HepG2 (cell line): ENCODE data around the gene MAP3K8. TPM values are rescaled to one million over a fixed set of nuclear protein-coding genes. Genes with fewer than 3 reads are reported as not detected.

Experiments used
- ATAC-seq: fragments of 200-7000 bp; cut with Tn5 transposase; 3 replicates; pipeline ENCODE4 v1.9.1; 2020; ENCODE audit warnings: mild to moderate bottlenecking, moderate library complexity
- BruUV-seq: library from RNA; stranded (reverse); fragments of 400-500 nt; replicated peaks from 2 replicates; lab custom pipeline; 2021; lab: Mats Ljungman, UMichigan
- CTCF ChIA-PET: fragments of 300-600 bp; formaldehyde crosslinking; extraction: SDS; loops from one replicate; lab custom pipeline; 2021; ENCODE audit warnings: low total read pairs, inconsistent platforms, low intra/inter-chr PET ratio; lab: Yijun Ruan, JAX
- POLR2A ChIA-PET: fragments of 350-600 bp; sonication (Branson Sonifier 250); formaldehyde crosslinking; loops from one replicate; lab custom pipeline; 2020; ENCODE audit warnings: antibody characterized with exemption, inconsistent platforms; lab: Yijun Ruan, JAX
- DNase-seq: peaks from one replicate; pipeline ENCODE4 v3.0.0-alpha.2; 2015; ENCODE audit warnings: low spot score
- FAIRE-seq: peaks from 3 replicates; lab custom pipeline; 2011; peaks lifted over from hg19 to GRCh38; lab: Jason Lieb, UNC
- H2AFZ ChIP-seq: one replicate; pipeline ENCODE4 v1.6.1; 2011; ENCODE audit warnings: low read length, inconsistent platforms
- H3K27ac ChIP-seq: fragments of 300-600 bp; 3 replicates; pipeline ENCODE4 v1.8.0; 2011; ENCODE audit warnings: mixed run types, mild to moderate bottlenecking, mixed read lengths, low read length, inconsistent platforms; ENCODE audit not compliant: insufficient read depth; ENCODE audit errors: extremely low read length
- H3K27me3 ChIP-seq, 2 experiments: fragments of 200-600 bp in 1 of 2; 2 replicates in 1 of 2; 3 replicates in 1 of 2; pipeline versions ENCODE4 v1.6.0 to v1.8.0; 2011; ENCODE audit warnings: low read length in 2 of 2, mild to moderate bottlenecking in 2 of 2, moderate library complexity in 2 of 2, inconsistent platforms in 1 of 2; ENCODE audit not compliant: insufficient read depth in 2 of 2, control insufficient read depth in 1 of 2
- H3K36me3 ChIP-seq, 2 experiments: fragments of 200-600 bp in 1 of 2; replicated peaks in 1 of 2; 2 replicates in 1 of 2; 3 replicates in 1 of 2; pipeline versions ENCODE4 v1.5.1 to v1.8.0; 2011; ENCODE audit warnings: low read length in 2 of 2, inconsistent platforms in 1 of 2; ENCODE audit not compliant: insufficient read depth in 2 of 2, control insufficient read depth in 1 of 2
- H3K4me1 ChIP-seq: 2 replicates; pipeline ENCODE4 v1.5.1; 2012; ENCODE audit warnings: low read length, inconsistent platforms; ENCODE audit not compliant: insufficient read depth
- H3K4me2 ChIP-seq: 2 replicates; pipeline ENCODE4 v1.6.0; 2011; ENCODE audit warnings: low read depth, low read length, inconsistent platforms
- H3K4me3 ChIP-seq, 3 experiments: fragments of 200-600 bp in 1 of 3; sonication (generic), shearing (Covaris generic) in 1 of 3; replicated peaks in 1 of 3; 2 replicates each; pipeline ENCODE4 v1.5.1; 2011 to 2016; ENCODE audit warnings: low read length in 3 of 3, inconsistent platforms in 2 of 3, low read depth in 2 of 3, mild to moderate bottlenecking in 2 of 3, control low read depth in 1 of 3, mixed read lengths in 1 of 3; ENCODE audit not compliant: insufficient read depth in 1 of 3
- H3K79me2 ChIP-seq: one replicate; pipeline ENCODE4 v1.6.1; 2011; ENCODE audit warnings: low read length, inconsistent platforms; ENCODE audit not compliant: insufficient read depth
- H3K9ac ChIP-seq: 2 replicates; pipeline ENCODE4 v1.6.0; 2011; ENCODE audit warnings: mild to moderate bottlenecking, low read depth, low read length, inconsistent platforms; ENCODE audit not compliant: insufficient read depth
- H3K9me3 ChIP-seq: 2 replicates; pipeline ENCODE4 v1.5.1; 2012; ENCODE audit warnings: mild to moderate bottlenecking, low read length
- H4K20me1 ChIP-seq: 2 replicates; pipeline ENCODE4 v1.6.0; 2011; ENCODE audit warnings: inconsistent platforms, mild to moderate bottlenecking, low read length, moderate library complexity; ENCODE audit not compliant: insufficient read depth
- ADNP ChIP-seq: sonication (generic); formaldehyde crosslinking; IDR thresholded peaks from 2 replicates; pipeline ENCODE4 v1.4.0; 2020; ENCODE audit warnings: missing genetic modification reagents
- DBP ChIP-seq: sonication (generic); formaldehyde crosslinking; IDR thresholded peaks from 2 replicates; pipeline ENCODE4 v1.4.0; 2020; ENCODE audit warnings: missing genetic modification reagents; ENCODE audit errors: not compliant biosample characterization
- E2F2 ChIP-seq: sonication (generic); formaldehyde crosslinking; IDR thresholded peaks from 2 replicates; pipeline ENCODE4 v1.4.0; 2020; ENCODE audit warnings: missing genetic modification reagents, borderline replicate concordance
- GFI1 ChIP-seq: sonication (generic); formaldehyde crosslinking; IDR thresholded peaks from 2 replicates; pipeline ENCODE4 v1.5.0; 2020; ENCODE audit warnings: missing genetic modification reagents, mild to moderate bottlenecking, borderline replicate concordance
- HNRNPUL1 ChIP-seq: fragments of 200-400 bp; formaldehyde crosslinking; IDR thresholded peaks from 2 replicates; pipeline ENCODE4 v1.6.1; 2017; ENCODE audit warnings: low read depth, mild to moderate bottlenecking, low read length, moderate library complexity
- HOXA5 ChIP-seq: sonication (generic); formaldehyde crosslinking; IDR thresholded peaks from 2 replicates; pipeline ENCODE4 v1.4.0; 2020; ENCODE audit warnings: missing genetic modification reagents
- KMT2B ChIP-seq: IDR thresholded peaks from 2 replicates; pipeline ENCODE4 v1.6.1; 2016; ENCODE audit warnings: missing genetic modification reagents, missing compliant biosample characterization
- POLR2G ChIP-seq: fragments of 200-400 bp; formaldehyde crosslinking; IDR thresholded peaks from 2 replicates; pipeline ENCODE4 v1.6.1; 2018; ENCODE audit warnings: mild to moderate bottlenecking, low read depth, low read length, moderate library complexity
- PRMT3 ChIP-seq: sonication (generic); formaldehyde crosslinking; IDR thresholded peaks from 2 replicates; pipeline ENCODE4 v1.8.1; 2022; ENCODE audit warnings: low read depth, mild to moderate bottlenecking, moderate library complexity, missing genetic modification reagents, borderline replicate concordance
- RORA ChIP-seq: sonication (generic); formaldehyde crosslinking; IDR thresholded peaks from 2 replicates; pipeline ENCODE4 v1.5.0; 2020; ENCODE audit warnings: mild to moderate bottlenecking, missing genetic modification reagents, moderate library complexity
- TRAFD1 ChIP-seq: sonication (generic); formaldehyde crosslinking; IDR thresholded peaks from 2 replicates; pipeline ENCODE4 v1.5.1; 2020; ENCODE audit warnings: missing genetic modification reagents, mild to moderate bottlenecking, borderline replicate concordance
- UBTF ChIP-seq: sonication (generic); formaldehyde crosslinking; IDR thresholded peaks from 2 replicates; pipeline ENCODE4 v1.4.0; 2020; ENCODE audit warnings: mild to moderate bottlenecking, missing genetic modification reagents
- WGBS: methylation state at CpG from one replicate; pipeline ENCODE4 v1.1.6; 2017; ENCODE audit warnings: low lambda C conversion rate; 5-methylcytosine and 5-hydroxymethylcytosine counted together
- in situ Hi-C: cut with HindIII; loops from 2 replicates; pipeline ENCODE4 v1.10.0; 2017; ENCODE audit warnings: low pct_unique_long_range_greater_than_20kb; ENCODE audit not compliant: extremely low pct_ligation_motif_present
- intact Hi-C: fragments of 100-400 bp; cut with micrococcal nuclease; formaldehyde crosslinking; loops from one replicate; pipeline ENCODE4 v1.10.0; 2022; ENCODE audit not compliant: unreplicated experiment
- polyA plus RNA-seq, 8 experiments: library from polyadenylated mRNA; depleted of rRNA in 3 of 8; stranded (reverse) in 7 of 8; unstranded in 1 of 8; fragments of >200 nt; fragmentation: Illumina TruSeq in 4 of 8; extraction: Trizol in 4 of 8; gene quantifications; 2 replicates each; pipeline versions ENCODE4 v1.2.1 to v1.2.3, GENCODE V29; 2011 to 2016; ENCODE audit warnings: low read depth in 4 of 8, missing spikeins in 1 of 8, mixed read lengths in 1 of 8; ENCODE audit not compliant: insufficient read depth in 1 of 8
- total RNA-seq, 5 experiments: library from RNA; depleted of rRNA; stranded (reverse); fragments of >200 nt; fragmentation: Illumina TruSeq; extraction: Trizol; gene quantifications; 2 replicates each; pipeline ENCODE4 v1.2.3, GENCODE V29; 2016; ENCODE audit warnings: low read depth in 1 of 5

Gene MAP3K8
- total and polyA plus RNA-seq, 2 of the 13 experiments (the other 11 are each of a cell fraction or from before 2014, with no cell fraction given), result 19.3 to 37.9 TPM

- TF ChIP-seq ADNP (CRISPR knock-in tag) (no peak), KMT2B (no peak), GFI1 (CRISPR knock-in tag) (peak; percentile 66; the same call in 1 of the 2 replicates), RORA (CRISPR knock-in tag) (no peak), HNRNPUL1 (no peak)
- TF ChIP-seq, all 625 proteins: peak for 131
Measured at GRCh38 chr10:30438021-30438850, 4.3 kb downstream of the MAP3K8 start (continued).

GRCh38 chr10:30439931-30440330 is 5.9 kb downstream of the MAP3K8 start:
- Histone ChIP-seq H3K36me3 (peaks cover 3 to 40% of the 10 kb centered on the region in 2 experiments; a peak in 4 of 5 replicates), H3K4me1 (peaks cover 40% of the 10 kb centered on the region), H3K4me3 (no peak overlapping the region), H3K27me3 (no peaks in the 10 kb centered on the region; a peak in 1 of 5 replicates), H2AFZ (no peak overlapping the region), H3K27ac (no peak overlapping the region), H4K20me1 (peaks cover 33% of the 10 kb centered on the region), H3K9me3 (no peaks in the 10 kb centered on the region), H3K79me2 (peaks cover 80% of the 10 kb centered on the region), H3K9ac (no peak overlapping the region), H3K4me2 (peak overlapping the region; percentile 19; the same call in 1 of the 2 replicates)
- CTCF ChIA-PET, result no interaction called here
- no peak for FAIRE-seq
- in situ Hi-C loops (loop anchor here (25.0 kb wide), 1 partner anchor 1497 kb away; the partner anchor contains the start of gene ARHGAP12), intact Hi-C loops (loop anchor here (2.0 kb wide), 1 partner anchor 25 kb away; no protein-coding TSS in a partner anchor)
- no peak for TF ChIP-seq E2F2 (CRISPR knock-in tag)
- TF ChIP-seq PRMT3, result no peak
- TF ChIP-seq DBP (CRISPR knock-in tag), result no peak
- TF ChIP-seq POLR2G, result no peak
- TF ChIP-seq UBTF (CRISPR knock-in tag), result no peak
- no peak for TF ChIP-seq TRAFD1
- TF ChIP-seq HOXA5 (CRISPR knock-in tag), result no peak
- ATAC-seq, result no peak
- 93% methylated on average over 3 of the region's 3 CpGs for WGBS
- no TSS peak for BruUV-seq
- POLR2A ChIA-PET, result no interaction called here
- DNase-seq, result no peak
